Epidermal melanocyte (primary cell): ENCODE results near the gene NLRC5.
"Not testable (repeated sequence)": the region's sequence is repeated elsewhere in the genome, so short reads cannot be mapped to it uniquely, and the experiment has no call there.

ENCODE experiments used
- DNase-seq: peaks from one replicate; pipeline ENCODE4 v3.0.0; 2011; ENCODE audit warnings: low spot score; ENCODE audit not compliant: insufficient read length

NLRC5 gene

DNA sequence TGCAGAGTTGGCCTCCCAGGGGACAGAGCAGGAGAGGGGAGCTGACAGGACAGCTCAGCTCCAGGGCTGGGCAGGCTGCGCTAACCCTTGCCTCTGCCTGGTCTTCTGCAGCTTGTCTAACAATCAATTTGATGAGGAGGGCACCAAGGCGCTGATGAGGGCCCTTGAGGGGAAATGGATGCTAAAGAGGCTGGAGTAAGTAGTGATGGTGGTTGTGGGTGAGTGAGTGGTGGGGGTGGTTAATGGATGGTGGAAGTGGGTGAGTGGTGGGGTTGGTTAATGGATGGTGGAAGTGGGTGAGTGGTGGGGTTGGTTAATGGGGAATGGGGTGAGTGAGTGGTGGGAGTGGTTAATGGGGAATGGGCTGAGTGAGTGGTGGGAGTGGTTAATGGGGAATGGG, 81.1 kb downstream of the NLRC5 start:
- DNase-seq, result no peak

DNA sequence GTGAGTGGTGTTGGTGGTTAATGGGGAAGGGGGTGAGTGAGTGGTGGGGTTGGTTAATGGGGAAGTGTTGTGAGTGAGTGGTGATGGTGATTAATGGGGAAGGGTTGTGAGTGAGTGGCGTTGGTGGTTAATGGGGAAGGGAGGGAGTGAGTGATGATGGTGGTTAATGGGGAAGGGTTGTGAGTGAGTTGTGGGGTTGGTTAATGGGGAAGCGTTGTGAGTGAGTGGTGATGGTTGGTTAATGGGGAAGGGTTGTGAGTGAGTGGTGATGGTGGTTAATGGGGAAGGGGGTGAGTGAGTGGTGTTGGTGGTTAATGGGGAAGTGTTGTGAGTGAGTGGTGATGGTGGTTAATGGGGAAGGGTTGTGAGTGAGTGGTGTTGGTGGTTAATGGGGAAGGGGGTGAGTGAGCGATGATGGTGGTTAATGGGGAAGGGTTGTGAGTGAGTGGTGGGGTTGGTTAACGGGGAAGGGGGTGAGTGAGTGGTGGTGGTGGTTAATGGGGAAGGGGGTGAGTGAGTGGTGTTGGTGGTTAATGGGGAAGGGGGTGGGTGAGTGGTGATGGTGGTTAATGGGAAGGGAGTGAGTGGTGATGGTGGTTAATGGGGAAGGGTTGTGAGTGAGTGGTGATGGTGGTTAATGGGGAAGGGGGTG, 81.8 kb downstream of the NLRC5 start:
- not testable (repeated sequence) for DNase-seq

DNA sequence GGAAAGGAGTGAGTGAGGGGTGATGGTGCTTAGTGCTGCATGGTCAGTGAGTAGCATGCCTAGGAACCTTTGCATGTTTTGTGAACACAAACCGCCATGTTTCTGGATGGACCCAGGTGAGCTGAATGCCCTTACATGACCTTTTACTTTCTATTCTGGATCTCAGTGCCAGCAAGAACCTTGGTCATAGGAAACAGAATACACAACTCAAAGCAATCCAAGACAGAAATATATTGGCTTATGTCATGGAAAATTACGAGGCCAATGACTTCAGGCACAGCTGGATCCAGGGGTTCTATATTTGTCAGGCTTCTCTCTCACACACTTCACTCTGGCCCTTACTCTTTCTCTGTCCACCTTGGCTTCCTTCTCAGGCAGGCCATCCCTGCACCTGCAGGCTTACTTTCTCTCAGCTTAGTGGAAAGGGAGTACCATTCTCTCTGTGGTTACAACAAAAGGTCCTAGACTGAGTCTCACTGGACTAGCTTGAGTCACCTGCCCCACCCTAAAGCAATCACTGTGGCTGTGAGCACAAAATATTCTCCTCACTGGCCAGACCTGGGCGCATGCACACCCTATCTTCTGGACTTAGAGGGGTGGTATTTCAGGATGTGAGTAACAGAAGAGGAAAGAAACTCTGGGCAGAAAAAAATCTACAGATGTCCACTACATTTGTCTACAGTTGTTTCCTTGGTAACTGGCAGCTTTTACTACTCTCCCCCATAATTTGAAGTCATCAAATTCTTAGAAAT, 82.7 kb downstream of the NLRC5 start:
- no peak for DNase-seq

DNA sequence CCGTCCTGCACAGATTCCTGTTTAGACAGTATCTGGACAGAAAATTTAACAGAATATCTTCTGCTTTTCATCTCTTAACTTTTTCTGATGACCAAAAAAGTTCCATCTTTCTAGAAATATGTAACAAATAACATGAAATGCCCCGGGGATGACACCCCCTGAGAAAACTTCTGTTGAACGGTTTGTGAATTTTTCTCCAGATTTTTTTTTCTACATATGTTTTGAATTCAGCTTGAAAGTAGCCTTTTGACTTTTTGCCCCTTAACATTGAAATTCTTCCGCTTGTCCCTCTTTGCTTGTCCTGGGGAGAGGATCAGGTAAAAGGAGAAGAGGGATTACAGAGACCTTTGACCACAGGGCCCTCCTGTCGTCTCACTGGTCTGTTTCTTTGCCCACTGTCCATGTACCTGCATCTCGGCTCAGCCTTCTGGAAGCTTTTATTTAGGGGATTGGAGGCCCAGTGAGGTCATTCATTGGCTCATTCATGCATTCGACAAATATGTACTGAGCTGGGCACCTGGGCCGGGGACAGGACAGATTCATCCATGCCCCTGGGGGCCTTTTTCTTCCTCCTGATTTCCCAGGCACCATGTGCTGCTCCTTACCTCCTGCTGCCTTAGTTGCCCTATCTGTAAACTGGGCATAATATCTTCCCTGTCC, 83.4 kb downstream of the NLRC5 start:
- no peak for DNase-seq

DNA sequence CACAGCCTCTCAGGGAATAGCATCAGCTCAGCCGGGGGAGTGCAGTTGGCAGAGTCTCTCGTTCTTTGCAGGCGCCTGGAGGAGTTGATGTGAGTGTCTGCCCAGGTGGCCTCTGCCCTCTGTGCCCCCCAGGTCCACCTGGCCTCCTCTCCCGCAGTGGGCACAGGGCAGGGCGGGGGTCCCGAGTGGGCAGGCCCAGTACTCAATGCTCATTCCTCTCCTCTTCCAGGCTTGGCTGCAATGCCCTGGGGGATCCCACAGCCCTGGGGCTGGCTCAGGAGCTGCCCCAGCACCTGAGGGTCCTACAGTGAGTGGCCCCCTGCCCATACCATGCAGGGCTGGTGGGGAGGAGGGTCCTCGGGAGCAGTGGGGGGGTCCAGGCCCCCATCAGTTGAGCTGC, 88.4 kb downstream of the NLRC5 start:
- no peak for DNase-seq

DNA sequence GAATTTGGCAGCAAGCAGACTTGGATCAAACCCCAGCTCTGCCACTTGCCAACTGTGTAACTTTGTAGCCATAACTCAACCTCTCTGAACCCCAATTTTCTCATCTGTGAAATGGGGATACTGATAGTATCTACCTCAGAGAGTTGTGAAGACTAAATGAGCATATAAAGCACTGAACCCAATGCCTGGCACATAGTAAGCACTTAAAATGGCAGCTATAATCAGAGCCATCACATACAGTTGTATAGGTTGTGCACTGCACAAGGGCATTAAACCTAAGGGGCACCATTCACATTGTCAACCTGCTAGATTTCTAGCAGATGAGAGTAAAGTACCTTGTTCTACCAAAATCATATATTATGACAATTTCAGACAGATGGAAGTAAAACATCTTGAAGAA, 92.4 kb downstream of the NLRC5 start:
- DNase-seq, result no peak

DNA sequence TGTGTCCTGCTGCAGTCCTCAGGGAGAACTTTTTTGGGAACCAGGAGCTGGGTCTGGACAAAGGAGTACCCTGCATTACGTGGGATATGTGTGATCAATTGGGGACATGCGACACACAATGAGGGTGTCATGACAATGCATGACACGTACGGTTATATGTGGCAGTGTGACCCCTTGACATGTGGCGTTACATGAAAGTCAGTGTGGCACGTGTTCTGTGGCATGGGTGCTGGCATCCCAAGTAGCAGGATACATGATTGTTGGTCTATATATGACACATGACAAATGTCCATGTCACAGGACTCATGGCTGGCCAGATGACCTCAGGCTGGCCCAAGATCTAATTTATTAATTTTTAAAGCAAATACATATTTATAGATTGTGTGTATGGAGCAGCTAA, 93.3 kb downstream of the NLRC5 start:
- no peak for DNase-seq

DNA sequence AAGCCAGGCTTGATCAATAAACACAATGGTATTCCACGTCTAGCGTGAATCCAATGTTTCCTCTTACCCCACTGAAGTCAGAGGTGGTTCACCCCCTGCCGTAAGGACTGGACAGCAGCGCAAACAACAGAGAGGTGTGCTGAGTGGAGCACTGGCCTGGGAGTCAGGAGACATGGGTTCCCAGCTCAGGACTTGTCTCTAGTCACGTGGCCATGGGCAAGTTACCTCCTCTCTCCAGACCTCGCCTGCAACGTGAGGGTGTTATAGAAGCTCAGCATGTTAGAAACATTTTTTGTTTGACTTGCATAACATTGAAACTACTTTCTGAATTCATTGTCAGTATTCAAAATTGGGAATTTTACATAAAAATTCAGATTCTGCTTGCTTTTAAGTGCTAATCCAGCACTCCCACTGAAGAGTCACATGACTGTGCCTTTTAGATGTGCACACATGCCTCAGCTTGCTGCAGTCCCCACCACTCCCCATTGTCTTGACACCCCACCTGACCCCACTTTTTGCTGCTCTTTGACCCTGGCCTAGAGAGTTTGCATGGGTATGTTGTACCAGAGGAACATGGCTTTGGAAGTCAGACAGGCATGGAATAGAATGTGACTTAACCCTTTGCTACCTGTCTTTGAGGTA, 94.2 kb downstream of the NLRC5 start:
- no peak for DNase-seq

DNA sequence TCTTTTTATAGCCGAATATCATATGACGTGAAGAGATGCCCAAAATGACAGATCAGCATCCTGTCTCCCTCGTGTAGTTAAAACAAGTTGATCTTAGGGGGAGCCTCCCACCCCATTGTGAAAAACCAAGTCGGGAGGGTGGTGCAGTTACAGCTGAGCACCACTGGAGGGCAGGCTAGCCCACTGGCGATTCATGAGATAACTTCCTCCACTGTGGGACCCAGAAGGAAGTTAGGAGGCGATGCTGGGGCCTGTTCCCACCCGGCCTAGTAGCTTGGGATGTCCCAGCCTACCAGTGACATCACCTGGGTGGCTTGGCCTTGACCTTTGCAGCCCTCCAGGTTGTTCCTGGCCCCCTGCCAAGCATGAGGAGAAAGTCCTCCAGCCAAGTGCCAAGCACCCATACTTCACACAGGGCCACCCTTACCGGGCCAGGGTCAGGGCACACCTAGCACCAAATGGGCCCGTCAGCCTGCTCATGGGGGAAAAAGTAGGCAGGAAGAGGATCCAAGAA, 95.0 kb downstream of the NLRC5 start:
- peak; percentile 90 for DNase-seq

DNA sequence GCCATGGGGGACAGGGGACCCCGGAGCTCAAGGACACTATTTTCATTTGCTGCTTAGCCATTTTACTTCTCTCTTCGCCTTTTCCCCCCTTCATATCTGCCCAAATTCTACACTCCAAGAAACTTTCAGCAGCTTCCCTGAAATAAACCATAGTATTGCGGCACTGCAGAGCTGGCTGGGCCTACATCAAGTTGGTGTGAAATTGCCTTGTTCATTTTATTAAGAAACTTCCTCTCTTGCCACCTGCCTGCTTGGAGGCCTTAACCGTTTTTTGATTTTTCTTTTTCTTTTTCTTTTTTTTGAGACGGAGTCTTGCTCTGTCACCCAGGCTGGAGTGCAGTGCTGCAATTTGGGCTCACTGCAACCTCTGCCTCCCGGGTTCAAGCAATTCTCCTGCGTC, 95.6 kb downstream of the NLRC5 start:
- no peak for DNase-seq

DNA sequence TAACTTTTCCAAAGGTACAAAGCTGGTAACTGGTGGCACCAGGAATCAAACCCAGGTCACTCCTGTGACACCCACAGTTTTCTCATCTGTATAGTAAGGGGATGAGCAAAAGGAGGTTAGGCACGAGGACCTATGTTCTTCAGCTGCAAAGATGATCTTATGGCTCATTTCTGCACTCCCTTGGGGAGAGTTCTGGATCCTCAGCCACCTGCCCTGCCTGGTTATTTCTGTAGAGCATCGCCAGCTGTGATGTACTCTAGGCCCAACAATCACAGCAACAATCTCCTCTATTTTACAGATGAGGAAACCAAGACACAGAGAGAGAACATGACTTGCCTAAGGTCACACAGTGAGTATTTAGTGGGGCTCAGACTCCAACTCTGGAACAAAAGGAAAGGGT, 97.6 kb downstream of the NLRC5 start:
- no peak for DNase-seq

DNA sequence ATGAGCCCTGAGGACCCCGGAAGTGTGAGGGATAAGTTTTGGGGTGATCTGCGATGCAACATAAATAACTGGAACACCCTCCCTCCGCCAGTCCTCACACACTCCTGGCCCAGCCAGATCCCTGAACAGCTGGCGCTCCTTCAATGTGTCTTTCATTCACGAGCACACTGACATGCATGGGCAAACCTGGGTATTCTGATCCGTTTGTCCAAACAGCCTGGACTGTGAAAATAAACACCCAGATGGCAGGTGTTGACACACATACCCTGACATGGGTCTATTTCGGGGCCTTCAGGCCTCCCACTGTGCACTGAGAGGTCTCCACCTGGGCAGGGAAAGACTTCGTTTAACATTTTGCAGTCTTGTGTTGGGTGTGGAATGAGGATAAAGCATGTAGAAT, 100.0 kb downstream of the NLRC5 start:
- DNase-seq, result no peak

DNA sequence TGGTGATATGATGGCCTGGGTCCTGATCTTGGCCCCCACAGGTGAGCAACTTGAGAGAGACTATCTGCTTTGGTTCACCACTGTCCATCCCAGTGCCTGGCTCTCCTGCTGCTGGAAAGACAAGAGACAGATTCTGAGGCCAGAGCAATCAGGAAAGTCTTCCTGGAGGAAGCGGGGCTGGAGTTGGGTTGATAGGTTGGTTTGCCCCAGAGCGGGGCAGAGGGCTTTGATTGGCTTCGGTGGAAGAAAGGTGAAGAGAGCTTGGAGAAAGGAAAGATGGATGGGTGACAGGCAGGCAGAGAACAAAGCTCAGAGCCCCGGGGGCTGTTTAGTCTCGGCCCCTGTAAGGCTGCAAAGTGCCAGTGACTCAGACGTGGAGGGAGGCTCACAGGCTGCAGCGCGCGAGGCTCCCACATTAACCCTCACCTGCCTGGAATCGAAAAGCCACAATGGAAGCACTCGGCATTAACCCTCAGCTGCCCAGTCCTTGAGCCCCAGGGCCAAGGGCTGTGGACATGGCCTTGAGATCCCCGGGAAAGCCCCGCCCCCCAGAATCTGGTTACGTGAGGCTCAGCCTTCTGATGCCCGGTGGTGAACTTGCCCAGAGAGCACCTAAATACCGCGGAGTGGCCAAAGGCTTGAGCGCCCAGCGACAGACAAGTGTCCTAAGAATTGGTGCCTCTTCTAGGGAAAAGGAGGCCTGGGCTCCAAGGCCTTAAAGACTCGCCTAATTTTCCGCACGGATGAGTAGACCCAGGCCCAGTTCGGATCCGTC, 102.0 kb downstream of the NLRC5 start:
- DNase-seq, result no peak

DNA sequence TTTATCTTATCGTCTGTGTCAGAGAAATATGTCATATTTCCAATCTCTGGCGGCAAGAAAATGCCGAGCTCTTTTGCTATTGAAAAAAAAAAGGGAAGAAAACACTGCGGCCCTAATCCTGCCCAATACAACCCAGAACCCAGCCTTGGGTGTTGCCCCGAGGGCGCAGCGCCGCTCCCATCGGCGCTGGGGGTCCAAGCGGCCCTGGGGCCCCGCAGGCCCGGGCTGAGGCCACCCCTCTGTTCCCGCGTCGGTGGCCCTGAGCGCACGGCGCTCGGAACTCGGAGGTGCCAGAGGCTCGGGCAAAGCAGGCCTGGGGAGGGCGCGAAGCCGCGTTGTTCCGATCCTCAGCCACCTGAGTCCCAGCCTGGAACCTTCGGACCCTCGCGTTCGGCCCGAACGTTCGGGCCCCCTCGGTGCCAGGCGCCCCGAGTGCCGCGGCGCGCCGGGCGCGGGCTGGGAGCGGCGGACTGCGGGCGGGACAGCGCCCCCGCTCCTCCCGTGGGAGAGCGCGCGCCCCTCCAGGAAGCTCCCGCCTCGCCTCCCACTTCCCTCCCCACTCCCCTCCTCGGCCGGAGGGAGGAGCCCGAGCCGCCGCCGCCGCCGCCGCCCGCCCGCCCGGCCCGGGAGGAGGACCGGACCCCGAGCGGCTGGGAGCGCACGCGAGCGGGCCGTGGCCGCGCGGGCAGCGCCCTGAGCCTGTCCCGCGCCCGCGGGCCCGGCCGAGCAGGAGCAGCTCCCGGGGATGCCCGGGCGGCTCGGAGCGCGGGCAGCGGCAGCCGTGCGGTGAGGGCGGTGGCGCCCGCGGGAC, 102.8 kb downstream of the NLRC5 start, which contains the start of gene CPNE2:
TSS of gene CPNE2 (plus strand) at position 609 of the 811 bp plus-strand sequence. CDS start 18,160 bp downstream, outside the sequence.
- peak; percentile 71 for DNase-seq

DNA sequence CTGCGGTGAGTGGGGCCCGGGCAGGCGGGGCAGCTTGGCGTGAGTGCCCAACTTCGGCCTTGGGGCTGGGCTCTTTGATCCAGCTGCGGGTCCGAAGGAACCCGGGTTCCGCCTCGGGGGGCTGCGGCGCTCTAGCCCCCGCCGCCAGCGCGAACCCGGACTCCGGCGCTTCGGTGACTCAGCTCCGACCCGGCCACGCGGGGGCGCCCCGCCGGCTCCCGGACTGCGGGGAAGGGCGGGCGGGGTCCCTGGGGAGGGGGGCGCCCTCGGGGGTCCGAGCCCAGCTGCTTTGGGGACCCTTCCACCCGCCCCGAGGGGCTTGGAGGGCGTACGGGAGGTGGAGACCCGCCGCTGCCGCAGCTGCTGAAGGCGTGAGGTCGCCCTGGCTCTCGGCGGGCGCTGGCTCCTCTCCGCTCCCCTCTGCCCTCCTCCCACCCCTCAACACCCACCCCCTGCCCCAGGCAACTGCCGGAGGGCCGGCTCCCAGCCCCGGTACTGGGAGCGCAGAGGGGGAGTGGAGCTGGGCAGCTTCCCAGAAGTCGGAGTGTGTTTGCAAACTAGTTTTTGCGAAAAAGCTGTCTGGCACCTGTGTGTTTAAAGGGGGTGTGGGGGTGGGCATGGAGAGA, 103.5 kb downstream of the NLRC5 start:
- DNase-seq, result peak; percentile 46

DNA sequence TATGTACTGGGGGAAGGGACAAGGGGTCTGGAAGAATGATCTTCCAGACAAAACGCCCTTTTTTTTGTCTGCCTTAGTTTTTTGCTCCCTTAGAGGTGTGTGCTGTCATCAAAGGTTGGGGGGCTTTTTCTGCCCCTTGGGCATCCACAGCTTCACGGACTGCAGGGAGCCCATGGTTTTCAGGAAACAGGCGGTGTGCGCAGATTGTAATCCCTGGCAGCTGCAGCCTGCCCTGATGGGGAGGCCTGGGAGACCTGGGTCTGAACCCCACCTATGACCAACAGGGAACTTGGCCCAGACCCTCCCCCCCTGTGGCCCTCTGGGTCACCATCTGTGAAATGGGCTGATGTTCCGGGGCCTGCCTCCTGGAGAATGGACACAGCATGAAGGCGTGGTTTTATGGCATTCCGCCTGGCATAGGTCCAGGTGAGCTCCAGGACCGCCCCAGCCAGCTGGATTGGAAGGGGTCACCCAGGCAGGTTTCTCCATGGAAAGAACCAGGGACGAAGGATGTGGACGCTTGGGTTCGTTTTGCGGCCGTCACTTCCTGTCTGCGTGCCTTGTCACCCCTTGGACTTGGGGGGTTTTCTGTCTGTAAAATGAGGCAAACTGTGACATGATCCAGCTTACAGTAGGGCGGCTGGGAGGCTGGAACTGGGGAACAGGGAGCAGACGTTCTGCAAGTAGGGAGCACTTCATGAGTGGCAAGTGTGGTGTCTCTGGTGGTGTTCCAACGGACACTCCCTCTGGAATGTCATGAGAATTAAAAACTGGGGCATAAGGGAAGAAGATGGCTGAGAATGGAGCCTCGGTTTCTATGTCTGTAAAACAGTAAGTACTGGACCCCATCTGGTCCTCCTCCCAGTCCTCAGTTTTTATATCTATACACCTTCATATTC, 104.6 kb downstream of the NLRC5 start:
- DNase-seq, result no peak

DNA sequence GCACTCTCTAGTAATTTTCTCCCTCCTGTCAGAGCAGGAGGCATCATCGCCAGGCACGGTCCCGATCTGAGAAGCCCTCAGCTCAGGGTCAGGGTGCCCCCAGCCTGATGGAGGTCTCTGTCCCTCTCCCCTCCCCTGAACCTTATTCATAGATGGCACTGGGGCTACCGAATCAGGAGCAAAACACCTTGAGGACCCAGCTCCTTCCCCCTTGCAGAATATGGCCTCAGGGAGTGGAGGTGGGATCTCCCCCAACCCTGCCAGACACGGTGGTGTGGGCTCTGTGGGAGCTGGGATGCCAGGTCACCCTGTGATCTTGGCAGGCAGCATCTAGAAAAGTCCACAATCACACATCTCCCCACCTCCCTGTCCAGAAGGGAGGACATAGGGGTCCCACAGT, 105.6 kb downstream of the NLRC5 start:
- no peak for DNase-seq

DNA sequence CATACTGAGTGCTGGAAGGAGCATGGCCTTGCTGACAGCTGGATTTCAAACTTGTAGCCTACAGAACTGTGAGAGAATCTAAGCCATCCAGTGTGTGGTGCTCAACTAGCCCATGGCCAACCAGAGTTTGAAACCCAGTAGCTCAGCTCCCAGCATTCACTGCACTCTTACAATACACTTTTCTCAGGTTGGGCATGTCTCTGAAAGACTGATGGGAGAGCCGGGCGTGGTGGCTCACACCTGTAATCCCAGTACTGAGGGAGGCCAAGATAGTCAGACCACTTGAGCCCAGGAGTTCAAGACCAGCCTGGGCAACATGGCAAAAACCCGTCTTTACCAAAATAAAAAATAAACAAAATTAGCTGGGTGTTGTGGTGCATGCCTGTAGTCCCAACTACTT, 106.8 kb downstream of the NLRC5 start:
- DNase-seq, result no peak

DNA sequence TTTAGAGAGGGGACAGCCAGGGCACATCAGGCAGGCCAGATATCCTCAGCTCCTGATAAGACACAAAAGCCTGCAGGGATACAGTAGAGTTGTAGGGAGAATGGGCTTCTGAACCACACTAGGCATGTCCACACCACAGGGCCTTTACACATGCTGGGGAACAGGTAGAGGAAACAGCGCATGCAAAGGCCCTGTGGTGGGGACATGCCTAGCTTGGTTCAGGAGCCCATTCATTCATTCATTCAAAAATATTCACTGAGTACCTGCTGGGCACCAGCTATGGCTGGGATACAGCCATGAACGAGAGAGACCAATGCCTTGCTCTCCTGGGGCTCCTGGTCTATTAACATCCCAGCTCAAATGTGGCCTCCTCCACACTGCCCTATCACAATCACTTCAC, 107.4 kb downstream of the NLRC5 start:
- no peak for DNase-seq
